Caki2 (cell line): ENCODE results near the gene ITPRIP. TPM values are rescaled to one million over a fixed set of nuclear protein-coding genes. Genes with fewer than 3 reads are reported as not detected.

Experiments used
- DNase-seq: peaks from one replicate; pipeline ENCODE4 v3.0.0-alpha.2; 2015; ENCODE audit warnings: low read depth
- in situ Hi-C: cut with HindIII; loops from 2 replicates; pipeline ENCODE4 v1.10.0; 2016; ENCODE audit warnings: low sequenced_read_pairs, low pct_unique_long_range_greater_than_20kb, mixed read lengths
- total RNA-seq: library from RNA; depleted of rRNA; stranded (reverse); fragments of >200 nt; shearing (Covaris generic); gene quantifications from 2 replicates; pipeline ENCODE4 v1.2.3, GENCODE V29; 2014; ENCODE audit warnings: low replicate concordance

ITPRIP gene
- total RNA-seq, 1 experiment from 2014 or later = 16.6 TPM

- no peak for DNase-seq
- in situ Hi-C loops = no loop called here
These were observed 39.0 kb downstream of the ITPRIP start for GRCh38 chr10:104299031-104299904.

DNA sequence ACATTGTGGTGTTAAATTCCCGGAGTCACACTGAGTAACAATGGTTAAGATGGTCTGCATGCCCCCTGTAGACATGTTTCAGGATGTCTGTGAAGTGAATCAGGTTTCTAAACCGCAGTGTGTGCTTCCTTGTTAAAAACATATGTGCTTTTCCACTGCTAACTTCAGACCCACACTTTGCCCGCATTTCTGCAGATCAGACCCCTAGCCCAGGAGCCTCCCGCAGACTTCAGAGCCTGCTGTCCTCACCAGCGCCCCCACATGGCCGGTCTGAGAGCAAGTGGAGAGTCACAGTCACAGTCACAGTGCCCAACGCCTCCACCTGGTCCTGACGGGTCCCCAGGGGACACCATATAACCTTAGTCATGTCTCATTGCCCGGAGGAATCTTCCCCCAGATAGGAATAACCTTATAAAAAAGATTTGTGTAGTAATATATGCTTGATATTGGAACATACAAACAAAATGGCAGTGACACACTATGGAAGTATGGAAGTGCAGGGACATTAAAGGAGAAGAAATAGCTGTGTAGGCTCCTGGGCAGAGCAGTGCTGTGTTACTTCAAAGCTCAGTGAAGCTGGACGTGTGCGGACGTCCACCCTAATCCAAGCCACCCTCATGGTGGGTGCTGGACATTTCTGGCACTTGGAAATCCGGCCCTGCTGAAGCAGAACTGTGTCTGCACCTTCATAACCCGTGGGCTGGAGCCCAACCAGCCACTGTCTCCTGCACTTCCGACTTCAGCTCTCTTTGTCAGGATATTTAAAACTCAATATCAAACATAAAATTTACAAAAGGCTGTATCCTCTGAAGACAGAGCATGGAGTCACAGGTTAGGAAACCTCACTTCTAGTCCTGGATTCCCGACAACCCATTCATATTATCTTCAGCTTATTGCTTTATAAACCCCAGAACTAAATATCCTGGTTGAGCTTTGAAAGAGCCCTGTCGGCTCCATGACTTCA is 40.3 kb downstream of the ITPRIP start:
- in situ Hi-C loops = no loop called here
- DNase-seq = no peak

DNA sequence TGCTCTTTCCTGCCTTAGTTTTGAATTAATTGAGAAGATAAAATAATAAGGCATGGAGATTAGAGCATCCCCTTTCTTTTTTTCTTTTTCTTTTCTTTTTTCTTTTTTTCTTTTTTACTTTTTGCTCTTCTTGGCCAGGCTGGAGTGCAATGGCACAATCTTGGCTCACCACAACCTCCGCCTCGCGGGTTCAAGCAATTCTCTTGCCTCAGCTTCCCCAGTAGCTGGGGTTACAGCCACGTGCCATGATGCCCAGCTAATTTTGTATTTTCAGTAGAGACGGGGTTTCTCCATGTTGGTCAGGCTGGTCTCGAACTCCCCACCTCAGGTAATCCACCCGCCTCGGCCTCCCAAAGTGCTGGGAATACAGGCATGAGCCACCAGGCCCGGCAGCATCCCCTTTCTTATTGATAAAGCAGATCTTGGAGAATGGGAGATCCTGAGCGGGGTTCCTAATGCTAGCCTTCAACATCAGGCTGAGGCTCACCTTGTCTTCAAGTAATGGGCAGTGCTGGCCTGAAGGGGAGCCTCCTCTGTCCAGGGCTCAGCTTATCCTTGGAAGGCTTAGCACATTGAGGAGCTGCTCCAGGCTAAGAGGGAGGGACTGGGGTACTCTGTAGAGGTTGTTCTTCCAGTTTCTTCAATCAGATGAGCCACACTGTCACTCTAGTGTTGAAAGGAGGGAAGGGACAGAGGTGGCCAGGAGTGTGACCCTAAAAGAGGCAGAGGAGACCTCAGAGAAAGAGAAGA is 41.4 kb downstream of the ITPRIP start:
- no peak for DNase-seq
- in situ Hi-C loops = no loop called here

- in situ Hi-C loops = no loop called here
- no peak for DNase-seq
These were observed 44.4 kb downstream of the ITPRIP start for GRCh38 chr10:104293781-104294321.

DNA sequence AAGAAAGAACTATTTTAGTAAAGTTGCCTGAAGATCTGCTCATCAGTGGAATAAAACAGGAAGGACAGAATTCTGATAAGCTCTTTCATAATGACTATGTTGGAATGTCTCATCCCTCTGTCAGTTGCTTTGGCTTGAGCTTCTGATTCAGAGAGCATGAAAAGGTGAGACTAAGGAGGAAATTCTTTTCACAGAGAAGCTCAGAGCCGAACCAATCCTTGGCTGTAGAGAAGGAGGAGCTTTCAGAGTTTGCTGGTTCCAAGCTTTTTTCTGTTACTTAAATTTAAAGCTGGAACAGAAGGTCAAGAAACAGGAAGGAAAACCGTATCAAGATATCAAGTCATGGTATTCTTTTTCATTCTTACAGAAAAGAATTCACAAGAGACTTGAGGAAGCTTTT is 45.3 kb downstream of the ITPRIP start:
- no peak for DNase-seq
- in situ Hi-C loops = no loop called here

- in situ Hi-C loops = no loop called here
- DNase-seq = peak; percentile 81
These were observed 46.8 kb downstream of the ITPRIP start for GRCh38 chr10:104291439-104291951.

- in situ Hi-C loops = no loop called here
- DNase-seq = no peak
These were observed 49.9 kb downstream of the ITPRIP start for GRCh38 chr10:104288355-104288754.

DNA sequence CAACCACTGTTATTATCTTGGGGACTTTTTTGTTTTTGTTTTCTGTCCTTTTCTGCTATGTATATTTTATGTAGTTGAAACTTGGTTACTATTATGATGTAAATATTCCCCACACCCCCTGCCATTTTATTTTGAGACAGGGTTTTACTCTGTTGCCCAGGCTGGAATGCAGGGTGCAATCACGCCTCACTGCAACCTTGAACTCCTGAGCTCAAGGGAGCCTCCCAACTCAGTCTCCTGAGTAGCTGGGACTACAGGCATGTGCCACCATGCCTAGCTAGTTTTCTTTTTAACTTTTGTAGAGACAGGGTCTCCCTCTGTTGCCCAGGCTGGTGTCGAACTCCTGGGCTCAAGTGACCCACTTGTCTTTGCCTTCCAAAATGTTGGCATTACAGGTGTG is 51.3 kb downstream of the ITPRIP start:
- in situ Hi-C loops = no loop called here

GRCh38 chr10:104284846-104285245 is 53.4 kb downstream of the ITPRIP start:
- in situ Hi-C loops = no loop called here
- no peak for DNase-seq

More for the DNA sequence above, 51.3 kb downstream of the ITPRIP start:
- DNase-seq = no peak

DNA sequence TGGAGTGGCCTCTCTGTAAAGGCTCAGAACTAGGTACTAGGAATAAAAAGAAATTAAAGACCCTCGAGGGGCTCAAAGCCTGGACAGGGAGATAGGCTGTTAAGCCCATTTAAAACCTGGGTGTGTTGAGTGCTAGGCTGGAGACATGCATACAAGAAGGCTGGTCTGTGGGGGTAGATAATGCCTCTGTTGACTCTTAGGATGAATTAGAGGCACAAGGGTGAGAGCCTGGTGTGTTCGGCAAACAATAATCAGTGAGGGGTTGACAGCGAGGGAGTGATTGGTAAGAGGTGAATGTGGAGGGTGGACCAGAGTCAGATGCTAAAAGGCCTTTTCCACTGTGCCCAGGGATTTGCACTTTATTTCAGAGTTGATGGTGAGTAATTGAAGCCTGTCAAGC is 56.6 kb downstream of the ITPRIP start:
- no peak for DNase-seq
- in situ Hi-C loops = no loop called here

DNA sequence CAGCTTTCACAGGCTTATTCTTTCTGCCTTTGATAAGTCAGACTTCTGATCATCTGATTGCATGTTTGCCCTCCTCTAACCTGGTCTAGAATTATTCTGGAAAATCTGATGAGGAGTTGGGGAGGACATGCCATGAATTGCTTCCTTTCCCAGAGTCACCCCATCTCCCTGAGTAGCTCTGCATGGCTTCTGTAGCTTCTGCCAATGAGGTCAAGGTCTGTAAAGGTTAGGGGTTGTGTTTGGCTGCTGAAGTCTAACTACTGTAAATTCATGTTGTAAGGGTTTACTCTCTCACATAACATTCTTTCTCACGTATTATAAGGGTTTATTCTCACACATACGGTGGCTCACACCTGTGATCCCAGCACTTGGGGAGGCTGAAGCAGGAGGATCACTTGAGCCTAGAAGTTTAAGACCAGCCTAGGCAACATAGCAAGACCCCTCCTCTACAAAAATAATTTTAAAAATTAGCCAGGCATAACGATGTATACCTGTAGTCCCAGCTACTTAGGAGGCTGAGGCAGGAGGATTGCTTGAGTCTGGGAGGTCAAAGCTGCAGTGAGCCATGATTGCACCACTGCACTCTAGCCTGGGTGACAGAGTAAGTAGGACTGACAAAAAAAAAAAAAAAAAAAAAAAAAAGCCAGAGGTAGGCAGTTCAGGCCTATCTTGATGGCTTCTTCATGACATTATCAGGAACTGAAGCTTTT is 58.6 kb downstream of the ITPRIP start:
- no peak for DNase-seq
- in situ Hi-C loops = no loop called here

- no peak for DNase-seq
- in situ Hi-C loops = no loop called here
These were observed 60.5 kb downstream of the ITPRIP start for GRCh38 chr10:104277785-104278184.

- DNase-seq = no peak
- in situ Hi-C loops = no loop called here
These were observed 62.1 kb downstream of the ITPRIP start for GRCh38 chr10:104276192-104276591.

- peak; percentile 55 for DNase-seq
- in situ Hi-C loops = no loop called here
These were observed 63.2 kb downstream of the ITPRIP start for GRCh38 chr10:104274762-104275721.

DNA sequence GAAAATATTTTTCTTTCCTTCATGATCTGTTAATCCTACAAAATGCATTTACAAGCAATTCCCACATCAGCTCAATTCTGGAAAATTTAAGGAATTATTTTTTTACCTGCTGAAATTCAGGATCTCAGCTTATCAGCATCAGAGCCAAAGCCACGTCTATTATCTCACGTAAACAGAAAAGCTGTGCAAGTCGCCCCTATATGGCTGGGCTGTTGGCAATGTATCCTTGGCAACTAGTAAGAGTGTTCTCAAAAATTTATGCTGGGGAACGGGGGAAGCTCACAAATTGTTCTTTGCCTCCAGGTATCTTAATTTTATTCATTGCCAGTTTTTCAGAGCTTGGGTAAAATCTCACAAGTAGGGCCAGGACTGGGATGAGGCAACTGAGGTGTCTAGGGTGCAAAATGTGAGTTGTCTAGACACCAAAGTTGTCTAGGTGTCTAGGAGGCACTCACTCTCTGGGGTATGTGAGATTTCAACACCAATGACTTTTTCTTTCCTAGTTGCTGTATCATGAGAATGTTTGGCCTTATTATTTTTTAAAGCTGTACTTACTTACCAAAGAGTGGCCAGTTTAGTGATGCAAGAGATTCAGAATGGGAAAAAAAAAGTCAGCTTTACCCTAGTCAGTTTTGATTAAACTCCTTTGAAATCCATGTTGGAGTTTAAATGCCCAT is 64.2 kb downstream of the ITPRIP start:
- in situ Hi-C loops = no loop called here
- no peak for DNase-seq

DNA sequence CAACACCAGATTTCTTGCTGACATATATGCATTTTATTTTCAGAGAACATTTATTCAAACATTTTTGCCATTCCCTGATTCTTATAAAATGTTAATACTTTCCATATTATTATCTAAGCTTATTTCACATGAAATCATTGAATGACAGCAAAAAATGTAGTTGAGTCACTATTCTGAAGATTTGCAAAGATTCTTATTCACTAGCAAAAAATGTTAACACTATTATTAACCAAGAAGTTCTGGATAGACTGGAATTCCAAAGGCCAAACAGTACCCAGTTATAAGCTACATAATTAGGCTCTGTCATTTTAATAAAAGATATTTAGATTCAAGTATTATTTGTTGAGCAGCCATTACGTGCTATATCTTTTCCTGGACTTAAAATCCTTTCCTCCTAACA is 65.0 kb downstream of the ITPRIP start:
- DNase-seq = no peak
- in situ Hi-C loops = no loop called here
